GM23338 (cell line): ENCODE measurements around the gene CHRM5. TPM values are rescaled to one million over a fixed set of nuclear protein-coding genes. Genes with fewer than 3 reads are reported as not detected.

ENCODE experiments used
- ATAC-seq: fragments of 200-7000 bp; cut with Tn5 transposase; 3 replicates; pipeline ENCODE4 v1.9.1; 2020
- DNase-seq: peaks from one replicate; pipeline ENCODE4 v3.0.0-alpha.2; 2015; ENCODE audit warnings: low spot score
- H2AFZ ChIP-seq: fragments of 200-600 bp; sonication (generic); 2 replicates; pipeline ENCODE4 v1.8.0; 2016; ENCODE audit warnings: antibody characterized with exemption, mild to moderate bottlenecking, moderate library complexity
- H3F3A ChIP-seq: fragments of 200-600 bp; sonication (generic); replicated peaks from 2 replicates; pipeline ENCODE4 v1.8.0; 2017; ENCODE audit warnings: antibody characterized with exemption, mixed run types, low read depth
- H3K27ac ChIP-seq: fragments of 200-600 bp; sonication (generic); 2 replicates; pipeline ENCODE4 v1.6.1; 2016; ENCODE audit warnings: low read depth
- H3K27me3 ChIP-seq: fragments of 200-600 bp; sonication (generic); 2 replicates; pipeline ENCODE4 v1.8.0; 2016; ENCODE audit warnings: mild to moderate bottlenecking, mixed run types, moderate library complexity; ENCODE audit not compliant: insufficient read depth
- H3K36me3 ChIP-seq: fragments of 200-600 bp; sonication (generic); 2 replicates; pipeline ENCODE4 v1.8.0; 2016; ENCODE audit warnings: mild to moderate bottlenecking; ENCODE audit not compliant: insufficient read depth
- H3K4me1 ChIP-seq: fragments of 200-600 bp; sonication (generic); 2 replicates; pipeline ENCODE4 v1.8.0; 2016; ENCODE audit warnings: mild to moderate bottlenecking, moderate library complexity; ENCODE audit not compliant: insufficient read depth
- H3K4me2 ChIP-seq: fragments of 200-600 bp; sonication (generic); 2 replicates; pipeline ENCODE4 v1.7.1; 2017; ENCODE audit warnings: mixed run types
- H3K4me3 ChIP-seq: fragments of 200-600 bp; sonication (generic); 2 replicates; pipeline ENCODE4 v1.6.1; 2016; ENCODE audit warnings: mixed run types
- H3K79me2 ChIP-seq: fragments of 200-600 bp; sonication (generic); replicated peaks from 2 replicates; pipeline ENCODE4 v1.8.0; 2017; ENCODE audit warnings: mild to moderate bottlenecking; ENCODE audit not compliant: insufficient read depth
- H3K9me2 ChIP-seq: fragments of 200-600 bp; sonication (generic); 2 replicates; pipeline ENCODE4 v1.8.0; 2017; ENCODE audit not compliant: insufficient read depth
- H4K20me1 ChIP-seq: fragments of 200-600 bp; sonication (generic); replicated peaks from 2 replicates; pipeline ENCODE4 v1.8.0; 2017; ENCODE audit warnings: mild to moderate bottlenecking; ENCODE audit not compliant: insufficient read depth
- H3K27ac Mint-ChIP-seq: 2 replicates; pipeline ENCODE4 v1.8.0; 2020; ENCODE audit warnings: inconsistent platforms, mild to moderate bottlenecking, moderate library complexity, mixed read lengths
- H3K27me3 Mint-ChIP-seq: 3 replicates; pipeline ENCODE4 v1.8.0; 2022; ENCODE audit warnings: low read depth, mild to moderate bottlenecking, moderate library complexity, mixed read lengths, inconsistent platforms; ENCODE audit not compliant: insufficient read depth, poor library complexity
- H3K36me3 Mint-ChIP-seq: 3 replicates; pipeline ENCODE4 v1.8.0; 2021; ENCODE audit warnings: low read depth, mild to moderate bottlenecking, inconsistent platforms, moderate library complexity, mixed read lengths
- H3K4me1 Mint-ChIP-seq: 3 replicates; pipeline ENCODE4 v1.8.0; 2020; ENCODE audit warnings: mild to moderate bottlenecking, inconsistent platforms, mixed read lengths
- H3K4me3 Mint-ChIP-seq: 3 replicates; pipeline ENCODE4 v1.8.0; 2021; ENCODE audit warnings: moderate library complexity, mild to moderate bottlenecking, inconsistent platforms, mixed read lengths
- H3K9me3 Mint-ChIP-seq: 3 replicates; pipeline ENCODE4 v1.8.0; 2020; ENCODE audit warnings: moderate library complexity, mild to moderate bottlenecking, inconsistent platforms, mixed read lengths
- CREB1 ChIP-seq: fragments of 250-450 bp; sonication (Bioruptor Pico); IDR thresholded peaks from 2 replicates; pipeline ENCODE4 v1.5.0; 2020; ENCODE audit warnings: low read depth, mild to moderate bottlenecking, moderate library complexity
- CTCF ChIP-seq, 2 experiments: fragments of 200-600 bp in 1 of 2; sonication (generic) in 1 of 2; conservative IDR thresholded peaks; 2 replicates each; pipeline versions ENCODE4 v1.5.1 to v1.6.1; 2016 to 2017; ENCODE audit warnings: antibody characterized with exemption in 2 of 2, low read depth in 2 of 2, mild to moderate bottlenecking in 2 of 2, moderate library complexity in 1 of 2
- ETS1 ChIP-seq: IDR thresholded peaks from 2 replicates; pipeline ENCODE4 v1.6.1; 2016; ENCODE audit warnings: antibody characterized with exemption
- EZH2 ChIP-seq: fragments of 200-600 bp; sonication (generic); IDR thresholded peaks from one replicate; pipeline ENCODE4 v1.8.0; 2017; ENCODE audit warnings: antibody characterized with exemption, mild to moderate bottlenecking, low read depth; ENCODE audit not compliant: unreplicated experiment
- EZH2phosphoT487 ChIP-seq: fragments of 200-600 bp; sonication (generic); IDR thresholded peaks from one replicate; pipeline ENCODE4 v1.8.1; 2018; ENCODE audit warnings: antibody characterized with exemption; ENCODE audit not compliant: unreplicated experiment
- JUNB ChIP-seq: IDR thresholded peaks from one replicate; pipeline ENCODE4 v1.6.1; 2016; ENCODE audit warnings: antibody characterized with exemption; ENCODE audit not compliant: unreplicated experiment
- NANOG ChIP-seq: IDR thresholded peaks from 2 replicates; pipeline ENCODE4 v1.6.1; 2016; ENCODE audit warnings: antibody characterized with exemption, borderline replicate concordance
- POLR2AphosphoS5 ChIP-seq: IDR thresholded peaks from 2 replicates; pipeline ENCODE4 v1.6.1; 2016; ENCODE audit warnings: antibody characterized with exemption, low read depth
- REST ChIP-seq: IDR thresholded peaks from one replicate; pipeline ENCODE4 v1.6.1; 2018; ENCODE audit warnings: antibody characterized with exemption; ENCODE audit not compliant: unreplicated experiment
- STAT1 ChIP-seq: IDR thresholded peaks from one replicate; pipeline ENCODE4 v1.6.1; 2016; ENCODE audit warnings: antibody characterized with exemption; ENCODE audit not compliant: unreplicated experiment
- ZNF114 ChIP-seq: fragments of 250-450 bp; sonication (Bioruptor Pico); IDR thresholded peaks from 2 replicates; pipeline ENCODE4 v1.5.0; 2020; ENCODE audit warnings: mild to moderate bottlenecking, moderate library complexity
- ZNF331 ChIP-seq: fragments of 250-450 bp; sonication (Bioruptor Pico); IDR thresholded peaks from 2 replicates; pipeline ENCODE4 v1.5.0; 2020; ENCODE audit warnings: low read depth, mild to moderate bottlenecking, moderate library complexity
- ZNF462 ChIP-seq: fragments of 250-450 bp; sonication (Bioruptor Pico); IDR thresholded peaks from 2 replicates; pipeline ENCODE4 v1.5.0; 2020; ENCODE audit warnings: mild to moderate bottlenecking, moderate library complexity
- polyA plus RNA-seq: library from polyadenylated mRNA; unstranded; fragments of >200 nt; fragmentation: Nextera tagmentation; extraction: Ambion mirVana; gene quantifications from 2 replicates; pipeline ENCODE4 v1.2.1, GENCODE V29; 2016
- total RNA-seq: library from RNA; depleted of rRNA; stranded (reverse); fragments of >200 nt; shearing (Covaris generic); gene quantifications from 2 replicates; pipeline ENCODE4 v1.2.3, GENCODE V29; 2014

The CHRM5 gene
- total and polyA plus RNA-seq, 2 experiments from 2014 or later: not detected

- ATAC-seq (no peak), DNase-seq (no peak)
- peaks cover 24% of the 10 kb centered on the region for H3K36me3 Mint-ChIP-seq
- no peak overlapping the region for H3K27ac ChIP-seq
- no peak overlapping the region for H3K4me2 ChIP-seq
- no peak overlapping the region for H3K4me3 Mint-ChIP-seq
- TF ChIP-seq ETS1 (no peak), POLR2AphosphoS5 (no peak), EZH2phosphoT487 (no peak), NANOG (no peak), EZH2 (no peak), JUNB (no peak), ZNF462 (CRISPR knock-in tag) (no peak), CREB1 (CRISPR knock-in tag) (no peak), ZNF114 (CRISPR knock-in tag) (no peak), ZNF331 (CRISPR knock-in tag) (no peak), CTCF (conservative IDR thresholded peaks at IDR 0.05; ENCODE audit: low read depth in 2 of 2) (no peak), STAT1 (no peak), REST (no peak)
- peaks cover 13% of the 10 kb centered on the region for H3K4me1 ChIP-seq
- no peaks in the 10 kb centered on the region for H4K20me1 ChIP-seq
- no peaks in the 10 kb centered on the region; the same call in 1 of the 2 replicates for H3K9me2 ChIP-seq
- no peak overlapping the region for H3K27ac Mint-ChIP-seq
- peaks cover 2% of the 10 kb centered on the region for H3K27me3 Mint-ChIP-seq
- no peaks in the 10 kb centered on the region for H3F3A ChIP-seq
- no peaks in the 10 kb centered on the region; the same call in 1 of the 2 replicates for H3K79me2 ChIP-seq
- H3K36me3 ChIP-seq: no peaks in the 10 kb centered on the region
- H3K27me3 ChIP-seq: no peaks in the 10 kb centered on the region
- no peak overlapping the region for H2AFZ ChIP-seq
- H3K9me3 Mint-ChIP-seq: no peaks in the 10 kb centered on the region
- peaks cover 25% of the 10 kb centered on the region for H3K4me1 Mint-ChIP-seq
- H3K4me3 ChIP-seq: no peak overlapping the region
These were observed 49.8 kb downstream of the CHRM5 start for GRCh38 chr15:34018021-34018645.
